ENCODE measurements around the gene CAMK2N1. TPM values are rescaled to one million over a fixed set of nuclear protein-coding genes. Genes with fewer than 3 reads are reported as not detected.

CAMK2N1 gene
- total RNA-seq, 1 donor from 2014 or later: 4.6 TPM

GRCh38 chr1:20445956-20446355, 40.1 kb downstream of the CAMK2N1 start:
- no peak for DNase-seq (ENCODE audit: low spot score)

- DNase-seq (ENCODE audit: low spot score): no peak
Observed at GRCh38 chr1:20443703-20444586, 42.1 kb downstream of the CAMK2N1 start.

- no peak for DNase-seq (ENCODE audit: low spot score)
Observed at GRCh38 chr1:20442920-20443625, 42.9 kb downstream of the CAMK2N1 start.

- peak; percentile 8 for DNase-seq (ENCODE audit: low spot score)
Observed at GRCh38 chr1:20440785-20441200, 45.2 kb downstream of the CAMK2N1 start.

GRCh38 chr1:20439282-20439681, 46.7 kb downstream of the CAMK2N1 start:
- peak; percentile 19 for DNase-seq (ENCODE audit: low spot score)

GRCh38 chr1:20437640-20438039, 48.4 kb downstream of the CAMK2N1 start:
- no peak for DNase-seq (ENCODE audit: low spot score)

GRCh38 chr1:20432891-20433290, 53.1 kb downstream of the CAMK2N1 start:
- DNase-seq (ENCODE audit: low spot score): no peak

Other genes with a start within 250 kb of the CAMK2N1 start
- 0.24 TPM for gene VWA5B1, start 195.3 kb downstream of the CAMK2N1 start, total RNA-seq (ENCODE audit: insufficient read depth, low replicate concordance)
- 13.5 TPM for gene MUL1, start 21.9 kb upstream of the CAMK2N1 start, total RNA-seq (ENCODE audit: insufficient read depth, low replicate concordance)
- gene FAM43B, start 66.4 kb upstream of the CAMK2N1 start, total RNA-seq (ENCODE audit: insufficient read depth, low replicate concordance): 0.48 TPM
- gene CDA, start 102.9 kb upstream of the CAMK2N1 start, total RNA-seq (ENCODE audit: insufficient read depth, low replicate concordance): not detected
- gene PINK1, start 147.2 kb upstream of the CAMK2N1 start, total RNA-seq (ENCODE audit: insufficient read depth, low replicate concordance): 61.9 TPM
- gene DDOST, start 175.2 kb upstream of the CAMK2N1 start, total RNA-seq (ENCODE audit: insufficient read depth, low replicate concordance): 246 TPM
- gene KIF17, start 231.8 kb upstream of the CAMK2N1 start, total RNA-seq (ENCODE audit: insufficient read depth, low replicate concordance): not detected
- gene SH2D5, start 246.5 kb upstream of the CAMK2N1 start, total RNA-seq (ENCODE audit: insufficient read depth, low replicate concordance): 0.96 TPM